ENCODE measurements around the gene KRT38.

Gene KRT38

GRCh38 chr17:41480136-41480535 is 39.4 kb upstream of the KRT38 start:
- no peak overlapping the region for H3K27ac ChIP-seq (ENCODE audit: low read depth in 2 of 2, low read length in 2 of 2)
- H3K9ac ChIP-seq (ENCODE audit: low read depth in 1 of 2, low read length in 2 of 2), result no peak overlapping the region
- H3K27me3 ChIP-seq (ENCODE audit: control insufficient read depth in 2 of 2, insufficient read depth in 2 of 2, low read length in 2 of 2), result no peaks in the 10 kb centered on the region
- no peaks in the 10 kb centered on the region for H3K36me3 ChIP-seq (ENCODE audit: control insufficient read depth in 2 of 2, insufficient read depth in 2 of 2, low read length in 2 of 2)
- no peak overlapping the region for H3K4me3 ChIP-seq (ENCODE audit: low read length in 2 of 2)
- no peaks in the 10 kb centered on the region for H3K4me1 ChIP-seq (ENCODE audit: control insufficient read depth in 2 of 2, insufficient read depth in 2 of 2, low read length in 2 of 2)
- H3K9me3 ChIP-seq (ENCODE audit: control insufficient read depth in 2 of 2, low read length in 2 of 2), result no peaks in the 10 kb centered on the region

GRCh38 chr17:41478237-41478636 is 37.5 kb upstream of the KRT38 start:
- no peak overlapping the region for H3K9ac ChIP-seq (ENCODE audit: low read depth in 1 of 2, low read length in 2 of 2)
- no peaks in the 10 kb centered on the region for H3K4me1 ChIP-seq (ENCODE audit: control insufficient read depth in 2 of 2, insufficient read depth in 2 of 2, low read length in 2 of 2)
- no peaks in the 10 kb centered on the region for H3K36me3 ChIP-seq (ENCODE audit: control insufficient read depth in 2 of 2, insufficient read depth in 2 of 2, low read length in 2 of 2)
- H3K27ac ChIP-seq (ENCODE audit: low read depth in 2 of 2, low read length in 2 of 2), result no peak overlapping the region
- no peaks in the 10 kb centered on the region for H3K27me3 ChIP-seq (ENCODE audit: control insufficient read depth in 2 of 2, insufficient read depth in 2 of 2, low read length in 2 of 2)
- no peak overlapping the region for H3K4me3 ChIP-seq (ENCODE audit: low read length in 2 of 2)
- no peaks in the 10 kb centered on the region for H3K9me3 ChIP-seq (ENCODE audit: control insufficient read depth in 2 of 2, low read length in 2 of 2)

- Histone ChIP-seq H3K27me3 (ENCODE audit: control insufficient read depth in 2 of 2, insufficient read depth in 2 of 2, low read length in 2 of 2) (no peaks in the 10 kb centered on the region), H3K9me3 (ENCODE audit: control insufficient read depth in 2 of 2, low read length in 2 of 2) (no peaks in the 10 kb centered on the region), H3K36me3 (ENCODE audit: control insufficient read depth in 2 of 2, insufficient read depth in 2 of 2, low read length in 2 of 2) (no peaks in the 10 kb centered on the region), H3K27ac (ENCODE audit: low read depth in 2 of 2, low read length in 2 of 2) (no peak overlapping the region), H3K4me3 (ENCODE audit: low read length in 2 of 2) (no peak overlapping the region), H3K4me1 (ENCODE audit: control insufficient read depth in 2 of 2, insufficient read depth in 2 of 2, low read length in 2 of 2) (no peaks in the 10 kb centered on the region), H3K9ac (ENCODE audit: low read depth in 1 of 2, low read length in 2 of 2) (no peak overlapping the region)
These were observed 36.4 kb upstream of the KRT38 start for GRCh38 chr17:41476866-41477815.

- no peaks in the 10 kb centered on the region for H3K9me3 ChIP-seq (ENCODE audit: control insufficient read depth in 2 of 2, low read length in 2 of 2)
- H3K4me1 ChIP-seq (ENCODE audit: control insufficient read depth in 2 of 2, insufficient read depth in 2 of 2, low read length in 2 of 2), result no peaks in the 10 kb centered on the region
- H3K4me3 ChIP-seq (ENCODE audit: low read length in 2 of 2), result no peak overlapping the region
- no peaks in the 10 kb centered on the region for H3K36me3 ChIP-seq (ENCODE audit: control insufficient read depth in 2 of 2, insufficient read depth in 2 of 2, low read length in 2 of 2)
- no peak overlapping the region for H3K9ac ChIP-seq (ENCODE audit: low read depth in 1 of 2, low read length in 2 of 2)
- no peak overlapping the region for H3K27ac ChIP-seq (ENCODE audit: low read depth in 2 of 2, low read length in 2 of 2)
- no peaks in the 10 kb centered on the region for H3K27me3 ChIP-seq (ENCODE audit: control insufficient read depth in 2 of 2, insufficient read depth in 2 of 2, low read length in 2 of 2)
These were observed 34.6 kb upstream of the KRT38 start for GRCh38 chr17:41475421-41475820.

GRCh38 chr17:41474863-41475262 is 34.1 kb upstream of the KRT38 start:
- Histone ChIP-seq H3K9ac (ENCODE audit: low read depth in 1 of 2, low read length in 2 of 2) (no peak overlapping the region), H3K36me3 (ENCODE audit: control insufficient read depth in 2 of 2, insufficient read depth in 2 of 2, low read length in 2 of 2) (no peaks in the 10 kb centered on the region), H3K4me3 (ENCODE audit: low read length in 2 of 2) (no peak overlapping the region), H3K27me3 (ENCODE audit: control insufficient read depth in 2 of 2, insufficient read depth in 2 of 2, low read length in 2 of 2) (no peaks in the 10 kb centered on the region), H3K4me1 (ENCODE audit: control insufficient read depth in 2 of 2, insufficient read depth in 2 of 2, low read length in 2 of 2) (no peaks in the 10 kb centered on the region), H3K27ac (ENCODE audit: low read depth in 2 of 2, low read length in 2 of 2) (no peak overlapping the region), H3K9me3 (ENCODE audit: control insufficient read depth in 2 of 2, low read length in 2 of 2) (no peaks in the 10 kb centered on the region)

- Histone ChIP-seq H3K9me3 (ENCODE audit: control insufficient read depth in 2 of 2, low read length in 2 of 2) (no peaks in the 10 kb centered on the region), H3K4me1 (ENCODE audit: control insufficient read depth in 2 of 2, insufficient read depth in 2 of 2, low read length in 2 of 2) (no peaks in the 10 kb centered on the region), H3K27ac (ENCODE audit: low read depth in 2 of 2, low read length in 2 of 2) (no peak overlapping the region), H3K9ac (ENCODE audit: low read depth in 1 of 2, low read length in 2 of 2) (no peak overlapping the region), H3K27me3 (ENCODE audit: control insufficient read depth in 2 of 2, insufficient read depth in 2 of 2, low read length in 2 of 2) (peaks cover 3% of the 10 kb centered on the region in 2 donors), H3K4me3 (ENCODE audit: low read length in 2 of 2) (no peak overlapping the region), H3K36me3 (ENCODE audit: control insufficient read depth in 2 of 2, insufficient read depth in 2 of 2, low read length in 2 of 2) (no peaks in the 10 kb centered on the region)
These were observed 27.6 kb upstream of the KRT38 start for GRCh38 chr17:41468346-41468745.

GRCh38 chr17:41467561-41467960 is 26.8 kb upstream of the KRT38 start:
- H3K36me3 ChIP-seq (ENCODE audit: control insufficient read depth in 2 of 2, insufficient read depth in 2 of 2, low read length in 2 of 2), result no peaks in the 10 kb centered on the region
- H3K4me1 ChIP-seq (ENCODE audit: control insufficient read depth in 2 of 2, insufficient read depth in 2 of 2, low read length in 2 of 2), result no peaks in the 10 kb centered on the region
- peaks cover 3% of the 10 kb centered on the region in 2 donors for H3K27me3 ChIP-seq (ENCODE audit: control insufficient read depth in 2 of 2, insufficient read depth in 2 of 2, low read length in 2 of 2)
- no peak overlapping the region for H3K4me3 ChIP-seq (ENCODE audit: low read length in 2 of 2)
- no peak overlapping the region for H3K27ac ChIP-seq (ENCODE audit: low read depth in 2 of 2, low read length in 2 of 2)
- H3K9ac ChIP-seq (ENCODE audit: low read depth in 1 of 2, low read length in 2 of 2), result no peak overlapping the region
- H3K9me3 ChIP-seq (ENCODE audit: control insufficient read depth in 2 of 2, low read length in 2 of 2), result no peaks in the 10 kb centered on the region

GRCh38 chr17:41466988-41467387 is 26.2 kb upstream of the KRT38 start, which contains the start of gene KRT32:
KRT32 (minus strand) TSS chr17:41467386; CDS start chr17:41467325, 61 bp downstream.
- no peak within 1 kb of the TSS for H3K4me3 ChIP-seq (ENCODE audit: low read length in 2 of 2)
- no peak within 1 kb of the TSS for H3K27ac ChIP-seq (ENCODE audit: low read depth in 2 of 2, low read length in 2 of 2)
- H3K27me3 ChIP-seq (ENCODE audit: control insufficient read depth in 2 of 2, insufficient read depth in 2 of 2, low read length in 2 of 2), result peaks cover 3% of the 10 kb centered on the region in 2 donors
- H3K9ac ChIP-seq (ENCODE audit: low read depth in 1 of 2, low read length in 2 of 2), result no peak within 1 kb of the TSS
- no peaks in the 10 kb centered on the region for H3K4me1 ChIP-seq (ENCODE audit: control insufficient read depth in 2 of 2, insufficient read depth in 2 of 2, low read length in 2 of 2)
- H3K36me3 ChIP-seq (ENCODE audit: control insufficient read depth in 2 of 2, insufficient read depth in 2 of 2, low read length in 2 of 2), result no peaks in the 10 kb centered on the region
- no peaks in the 10 kb centered on the region for H3K9me3 ChIP-seq (ENCODE audit: control insufficient read depth in 2 of 2, low read length in 2 of 2)

- H3K4me3 ChIP-seq (ENCODE audit: low read length in 2 of 2), result no peak overlapping the region
These were observed 23.9 kb upstream of the KRT38 start for GRCh38 chr17:41464682-41465081.

GRCh38 chr17:41464173-41464572 is 23.4 kb upstream of the KRT38 start:
- Histone ChIP-seq H3K27ac (ENCODE audit: low read depth in 2 of 2, low read length in 2 of 2) (no peak overlapping the region), H3K36me3 (ENCODE audit: control insufficient read depth in 2 of 2, insufficient read depth in 2 of 2, low read length in 2 of 2) (no peaks in the 10 kb centered on the region), H3K27me3 (ENCODE audit: control insufficient read depth in 2 of 2, insufficient read depth in 2 of 2, low read length in 2 of 2) (peaks cover 3% of the 10 kb centered on the region in 2 donors), H3K4me1 (ENCODE audit: control insufficient read depth in 2 of 2, insufficient read depth in 2 of 2, low read length in 2 of 2) (no peaks in the 10 kb centered on the region), H3K9me3 (ENCODE audit: control insufficient read depth in 2 of 2, low read length in 2 of 2) (no peaks in the 10 kb centered on the region), H3K4me3 (ENCODE audit: low read length in 2 of 2) (no peak overlapping the region), H3K9ac (ENCODE audit: low read depth in 1 of 2, low read length in 2 of 2) (no peak overlapping the region)

More at GRCh38 chr17:41464682-41465081, 23.9 kb upstream of the KRT38 start:
- Histone ChIP-seq H3K36me3 (ENCODE audit: control insufficient read depth in 2 of 2, insufficient read depth in 2 of 2, low read length in 2 of 2) (no peaks in the 10 kb centered on the region), H3K9me3 (ENCODE audit: control insufficient read depth in 2 of 2, low read length in 2 of 2) (no peaks in the 10 kb centered on the region), H3K27ac (ENCODE audit: low read depth in 2 of 2, low read length in 2 of 2) (no peak overlapping the region), H3K4me1 (ENCODE audit: control insufficient read depth in 2 of 2, insufficient read depth in 2 of 2, low read length in 2 of 2) (no peaks in the 10 kb centered on the region), H3K9ac (ENCODE audit: low read depth in 1 of 2, low read length in 2 of 2) (no peak overlapping the region), H3K27me3 (ENCODE audit: control insufficient read depth in 2 of 2, insufficient read depth in 2 of 2, low read length in 2 of 2) (peaks cover 3% of the 10 kb centered on the region in 2 donors)

Data from mucosa of rectum (tissue), 2 donors.